HCT116 (cell line): ENCODE measurements around the gene UBE2S. TPM values are rescaled to one million over a fixed set of nuclear protein-coding genes. Genes with fewer than 3 reads are reported as not detected.

ENCODE experiments used
- ATAC-seq: fragments of 200-7000 bp; cut with Tn5 transposase; 2 replicates; pipeline ENCODE4 v1.9.1; 2020; ENCODE audit warnings: mild to moderate bottlenecking, moderate library complexity
- BruUV-seq: library from RNA; stranded (reverse); fragments of 400-500 nt; replicated peaks from 2 replicates; lab custom pipeline; 2021; lab: Mats Ljungman, UMichigan
- CTCF ChIA-PET: fragments of 300-600 bp; sonication (Branson Sonifier 250); formaldehyde crosslinking; loops from one replicate; lab custom pipeline; 2021; ENCODE audit warnings: antibody characterized with exemption; lab: Charles Lee
- POLR2A ChIA-PET: fragments of 300-600, 350-600 bp; sonication (Branson Sonifier 250); formaldehyde crosslinking; loops from one replicate; lab custom pipeline; 2021; ENCODE audit warnings: antibody characterized with exemption; lab: Charles Lee
- RAD21 ChIA-PET, 2 experiments: fragments of 300-600 bp; sonication (Branson Sonifier 250); formaldehyde crosslinking; loops; one replicate each; lab custom pipeline; 2023; ENCODE audit warnings: low total read pairs in 2 of 2; ENCODE audit not compliant: uncharacterized antibody in 2 of 2, unreplicated experiment in 2 of 2, low non-redundant PET in 1 of 2; lab: Charles Lee
- DNase-seq: peaks from one replicate; pipeline ENCODE4 v3.0.0-alpha.2; 2010; ENCODE audit warnings: low read depth, low spot score
- H2AFZ ChIP-seq: fragments of 200-600 bp; shearing (Covaris generic), sonication (generic); 2 replicates; pipeline ENCODE4 v1.6.1; 2017; ENCODE audit warnings: low read depth, mixed run types, mixed read lengths, antibody characterized with exemption, low read length; ENCODE audit not compliant: poor library complexity, severe bottlenecking
- H3K27ac ChIP-seq: 2 replicates; pipeline ENCODE4 v1.5.1; 2012; ENCODE audit warnings: low read depth, low read length
- H3K27me3 ChIP-seq: fragments of 200-600 bp; sonication (generic); 2 replicates; pipeline ENCODE4 v1.6.1; 2016; ENCODE audit warnings: mixed run types, low read length, mixed read lengths; ENCODE audit not compliant: insufficient read depth
- H3K36me3 ChIP-seq, 2 experiments: fragments of 200-500 bp in 1 of 2; fragments of 200-600 bp in 1 of 2; sonication (Bioruptor generic) in 1 of 2; sonication (generic) in 1 of 2; 2 replicates each; pipeline versions ENCODE4 v1.5.1 to v1.6.1; 2014 to 2016; ENCODE audit warnings: low read length in 2 of 2, inconsistent platforms in 1 of 2, mixed read lengths in 1 of 2, mixed run types in 1 of 2; ENCODE audit not compliant: insufficient read depth in 2 of 2, control insufficient read depth in 1 of 2
- H3K4me1 ChIP-seq, 2 experiments: fragments of 200-600 bp in 1 of 2; sonication (generic) in 1 of 2; 2 replicates each; pipeline versions ENCODE4 v1.5.1 to v1.6.1; 2012 to 2017; ENCODE audit warnings: low read length in 2 of 2, inconsistent platforms in 1 of 2, mild to moderate bottlenecking in 1 of 2, mixed read lengths in 1 of 2, mixed run types in 1 of 2, moderate library complexity in 1 of 2; ENCODE audit not compliant: insufficient read depth in 2 of 2, control insufficient read depth in 1 of 2
- H3K4me2 ChIP-seq: fragments of 200-600 bp; sonication (generic); 2 replicates; pipeline ENCODE4 v1.6.1; 2017; ENCODE audit warnings: mixed run types, low read length, mixed read lengths
- H3K4me3 ChIP-seq, 2 experiments: fragments of 200-600 bp in 1 of 2; sonication (generic) in 1 of 2; replicated peaks in 1 of 2; 2 replicates each; pipeline ENCODE4 v1.5.1; 2011 to 2016; ENCODE audit warnings: low read length in 2 of 2, control low read depth in 1 of 2, low read depth in 1 of 2, mild to moderate bottlenecking in 1 of 2, mixed read lengths in 1 of 2, mixed run types in 1 of 2
- H3K79me2 ChIP-seq: fragments of 200-600 bp; sonication (generic); 2 replicates; pipeline ENCODE4 v1.6.1; 2017; ENCODE audit warnings: mild to moderate bottlenecking, mixed run types, low read length, moderate library complexity, mixed read lengths; ENCODE audit not compliant: insufficient read depth
- H3K9ac ChIP-seq: fragments of 200-600 bp; sonication (generic); 2 replicates; pipeline ENCODE4 v1.6.1; 2016; ENCODE audit warnings: low read length, mixed read lengths
- H3K9me2 ChIP-seq: fragments of 200-600 bp; sonication (generic), shearing (Covaris generic); 2 replicates; pipeline ENCODE4 v1.6.1; 2017; ENCODE audit warnings: mixed run types, mild to moderate bottlenecking, moderate library complexity; ENCODE audit not compliant: insufficient read depth
- H3K9me3 ChIP-seq, 2 experiments: fragments of 200-500 bp in 1 of 2; fragments of 200-600 bp in 1 of 2; sonication (Bioruptor generic) in 1 of 2; sonication (generic) in 1 of 2; 2 replicates each; pipeline ENCODE4 v1.6.1; 2014 to 2017; ENCODE audit warnings: low read length in 2 of 2, mixed read lengths in 2 of 2, inconsistent platforms in 1 of 2, low read depth in 1 of 2, mild to moderate bottlenecking in 1 of 2, mixed run types in 1 of 2, moderate library complexity in 1 of 2; ENCODE audit not compliant: control insufficient read depth in 1 of 2, insufficient read depth in 1 of 2
- H4K20me1 ChIP-seq: fragments of 200-600 bp; sonication (generic), shearing (Covaris generic); 2 replicates; pipeline ENCODE4 v1.6.1; 2017; ENCODE audit warnings: mixed run types, mild to moderate bottlenecking, moderate library complexity; ENCODE audit not compliant: insufficient read depth
- ATF3 ChIP-seq: IDR thresholded peaks from 2 replicates; pipeline ENCODE4 v1.6.1; 2012
- CBX3 ChIP-seq: IDR thresholded peaks from 2 replicates; pipeline ENCODE4 v1.6.1; 2012; ENCODE audit warnings: low read depth
- CTCF ChIP-seq, 3 experiments: fragments of 200-600 bp in 1 of 3; sonication (generic) in 1 of 3; IDR thresholded peaks in 2 of 3; conservative IDR thresholded peaks in 1 of 3; 2 replicates each; pipeline ENCODE4 v1.5.1; 2012 to 2017; ENCODE audit warnings: low read depth in 2 of 3, low read length in 2 of 3, antibody characterized with exemption in 1 of 3, borderline replicate concordance in 1 of 3, control low read depth in 1 of 3, mild to moderate bottlenecking in 1 of 3, mixed read lengths in 1 of 3, mixed run types in 1 of 3, moderate library complexity in 1 of 3; ENCODE audit not compliant: insufficient read depth in 1 of 3
- FOSL1 ChIP-seq: IDR thresholded peaks from 2 replicates; pipeline ENCODE4 v1.6.1; 2012; ENCODE audit warnings: low read depth
- SP1 ChIP-seq: IDR thresholded peaks from 2 replicates; pipeline ENCODE4 v1.6.1; 2012; ENCODE audit warnings: low read depth
- SRF ChIP-seq: IDR thresholded peaks from 2 replicates; pipeline ENCODE4 v1.6.1; 2012; ENCODE audit warnings: low read depth
- ZFX ChIP-seq: fragments of 450-650 bp; IDR thresholded peaks from 2 replicates; pipeline ENCODE4 v1.6.1; 2017
- intact Hi-C: fragments of 100-400 bp; cut with micrococcal nuclease; formaldehyde crosslinking; loops from 2 replicates; pipeline ENCODE4 v1.10.0; 2022
- total RNA-seq: library from RNA; stranded (reverse); gene quantifications from one replicate; pipeline ENCODE4 v1.2.1, GENCODE V29; 2021; ENCODE audit not compliant: unreplicated experiment
- TF ChIP-seq, protein P1 (sequence below): IDR thresholded peaks from 2 replicates; pipeline ENCODE4 v1.6.1; 2011; ENCODE audit warnings: mild to moderate bottlenecking, low read length, moderate library complexity; ENCODE audit not compliant: insufficient replicate concordance; ENCODE audit errors: extremely low read depth

The UBE2S gene
- total RNA-seq, 1 experiment from 2014 or later, result 515 TPM

DNA sequence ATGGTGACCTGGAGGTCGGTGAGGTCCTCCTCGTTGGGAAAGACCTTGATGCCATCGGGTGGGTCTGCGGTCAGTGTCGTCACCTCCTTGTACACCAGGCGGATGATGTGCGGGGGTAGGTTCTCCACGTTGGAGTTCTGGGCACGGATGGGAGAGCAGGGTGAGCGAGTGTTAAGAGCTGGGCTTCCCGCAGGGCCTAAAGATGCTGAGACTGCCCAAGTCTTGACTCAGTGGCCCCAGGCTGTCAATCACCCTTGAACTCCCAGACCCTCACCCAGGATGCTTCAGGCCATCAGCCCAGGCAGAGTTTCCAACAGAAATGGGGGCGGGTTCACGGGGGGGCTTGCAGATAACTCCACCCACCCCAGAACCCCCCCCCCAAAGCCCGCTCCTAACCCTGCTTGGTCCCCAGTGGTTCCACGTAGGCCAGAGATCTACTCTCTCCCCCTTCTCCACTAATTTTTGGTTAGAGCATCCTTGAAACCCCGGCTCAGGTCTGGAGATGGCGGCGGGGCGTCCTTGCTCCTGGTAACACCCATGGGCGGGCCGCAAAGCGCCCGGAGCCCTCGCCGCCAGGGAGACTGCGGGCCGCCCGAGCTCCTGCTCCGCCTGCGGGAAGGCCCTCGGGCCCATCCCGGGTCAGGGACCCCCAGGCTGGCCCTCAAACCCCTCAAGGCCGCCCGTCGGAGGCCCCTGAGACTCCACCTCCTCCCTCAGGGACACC lies 600 bp downstream of the UBE2S start:
- RAD21 ChIA-PET, result no interaction called here
- CTCF ChIA-PET, result interaction anchor here (2.0 kb wide), 1 partner anchor 261 kb away, joined by 6 read pairs; no protein-coding TSS in a partner anchor
- H3K27ac ChIP-seq, result peak overlapping the region; percentile 95
- peaks cover 33 to 43% of the 10 kb centered on the region in 2 experiments for H3K36me3 ChIP-seq
- no peak for TF ChIP-seq ZFX
- TF ChIP-seq, protein P1, sequence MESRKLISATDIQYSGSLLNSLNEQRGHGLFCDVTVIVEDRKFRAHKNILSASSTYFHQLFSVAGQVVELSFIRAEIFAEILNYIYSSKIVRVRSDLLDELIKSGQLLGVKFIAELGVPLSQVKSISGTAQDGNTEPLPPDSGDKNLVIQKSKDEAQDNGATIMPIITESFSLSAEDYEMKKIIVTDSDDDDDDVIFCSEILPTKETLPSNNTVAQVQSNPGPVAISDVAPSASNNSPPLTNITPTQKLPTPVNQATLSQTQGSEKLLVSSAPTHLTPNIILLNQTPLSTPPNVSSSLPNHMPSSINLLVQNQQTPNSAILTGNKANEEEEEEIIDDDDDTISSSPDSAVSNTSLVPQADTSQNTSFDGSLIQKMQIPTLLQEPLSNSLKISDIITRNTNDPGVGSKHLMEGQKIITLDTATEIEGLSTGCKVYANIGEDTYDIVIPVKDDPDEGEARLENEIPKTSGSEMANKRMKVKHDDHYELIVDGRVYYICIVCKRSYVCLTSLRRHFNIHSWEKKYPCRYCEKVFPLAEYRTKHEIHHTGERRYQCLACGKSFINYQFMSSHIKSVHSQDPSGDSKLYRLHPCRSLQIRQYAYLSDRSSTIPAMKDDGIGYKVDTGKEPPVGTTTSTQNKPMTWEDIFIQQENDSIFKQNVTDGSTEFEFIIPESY, result no peak
- no peak for TF ChIP-seq CTCF (IDR thresholded peaks at IDR 0.05 in 2 of 3, conservative IDR thresholded peaks at IDR 0.05 in 1 of 3; ENCODE audit: borderline replicate concordance in 1 of 3, insufficient read depth in 1 of 3, low read depth in 2 of 3, low read length in 2 of 3)
- TF ChIP-seq FOSL1, result no peak
- no peak for TF ChIP-seq ATF3
- no peak for TF ChIP-seq SRF
- no peak for TF ChIP-seq SP1
- TF ChIP-seq CBX3, result no peak
- TF ChIP-seq, all 23 proteins: peak for 0
- Histone ChIP-seq H3K4me2 (peak overlapping the region; percentile 83), H3K9me2 (no peaks in the 10 kb centered on the region), H3K27me3 (no peaks in the 10 kb centered on the region), H3K9me3 (no peaks in the 10 kb centered on the region), H3K9ac (peak overlapping the region; percentile 99), H4K20me1 (peaks cover 17% of the 10 kb centered on the region; the same call in 1 of the 2 replicates), H3K4me3 (peak overlapping the region; percentile 81 to 93), H3K79me2 (peaks cover 54% of the 10 kb centered on the region), H2AFZ (no peak overlapping the region), H3K4me1 (peaks cover 12 to 27% of the 10 kb centered on the region in 2 experiments)
- POLR2A ChIA-PET, result interaction anchor here (0.6 to 1.9 kb wide), 20 partner anchors 8 to 327 kb away, joined by 3 to 17 read pairs (median 6); partner anchors contain the start of genes HSPBP1, ISOC2, PPP6R1 and TMEM238
- peak; percentile 3 for ATAC-seq
- intact Hi-C loops, result no loop called here
- no peak for DNase-seq
- BruUV-seq, result no TSS peak
